OCI-LY1 (cell line): ENCODE results near the gene PIGC.

Experiments
- H2AFZ ChIP-seq: fragments of 200-600 bp; sonication (generic), shearing (Covaris generic); 2 replicates; pipeline ENCODE4 v1.6.0; 2014; ENCODE audit warnings: antibody characterized with exemption, mild to moderate bottlenecking, low read length
- H3F3A ChIP-seq: fragments of 200-600 bp; sonication (generic), shearing (Covaris generic); 2 replicates; pipeline ENCODE4 v1.6.0; 2014; ENCODE audit warnings: mild to moderate bottlenecking, antibody characterized with exemption, low read length, moderate library complexity; ENCODE audit not compliant: insufficient read depth
- H3K27ac ChIP-seq: fragments of 200-600 bp; sonication (generic); 2 replicates; pipeline ENCODE4 v1.5.1; 2014; ENCODE audit warnings: low read length, mixed run types, mild to moderate bottlenecking, low read depth; ENCODE audit not compliant: poor library complexity, severe bottlenecking
- H3K27me3 ChIP-seq: fragments of 200-600 bp; sonication (generic); 2 replicates; pipeline ENCODE4 v1.6.0; 2014; ENCODE audit warnings: antibody characterized with exemption, mild to moderate bottlenecking, low read length, moderate library complexity; ENCODE audit not compliant: insufficient read depth
- H3K36me3 ChIP-seq: fragments of 200-600 bp; sonication (generic); 2 replicates; pipeline ENCODE4 v1.6.1; 2014; ENCODE audit warnings: mild to moderate bottlenecking, antibody characterized with exemption, low read length, moderate library complexity, mixed read lengths; ENCODE audit not compliant: insufficient read depth
- H3K4me1 ChIP-seq: fragments of 200-600 bp; sonication (generic); 2 replicates; pipeline ENCODE4 v1.5.1; 2014; ENCODE audit warnings: mild to moderate bottlenecking, low read length, moderate library complexity; ENCODE audit not compliant: insufficient read depth, severe bottlenecking
- H3K4me2 ChIP-seq: fragments of 200-600 bp; sonication (generic), shearing (Covaris generic); 2 replicates; pipeline ENCODE4 v1.6.1; 2014; ENCODE audit warnings: low read length
- H3K4me3 ChIP-seq: fragments of 200-600 bp; sonication (generic); 2 replicates; pipeline ENCODE4 v1.5.1; 2014; ENCODE audit warnings: low read length, low read depth, mild to moderate bottlenecking, mixed read lengths; ENCODE audit not compliant: poor library complexity, severe bottlenecking
- H3K79me2 ChIP-seq: fragments of 200-600 bp; shearing (Covaris generic); 2 replicates; pipeline ENCODE4 v1.6.1; 2016; ENCODE audit warnings: mixed run types, low read length, mixed read lengths; ENCODE audit not compliant: insufficient read depth
- H3K9ac ChIP-seq: fragments of 200-600 bp; sonication (generic), shearing (Covaris generic); 2 replicates; pipeline ENCODE4 v1.6.1; 2014; ENCODE audit warnings: mild to moderate bottlenecking, low read length, mixed read lengths
- H3K9me2 ChIP-seq: fragments of 200-600 bp; sonication (generic), shearing (Covaris generic); 2 replicates; pipeline ENCODE4 v1.6.1; 2014; ENCODE audit warnings: low read depth, mild to moderate bottlenecking, low read length, mixed read lengths
- H3K9me3 ChIP-seq: fragments of 200-600 bp; shearing (Covaris generic); 2 replicates; pipeline ENCODE4 v1.6.1; 2014; ENCODE audit warnings: low read length, mixed read lengths
- H4K20me1 ChIP-seq: fragments of 200-600 bp; sonication (generic), shearing (Covaris generic); 2 replicates; pipeline ENCODE4 v1.6.0; 2016; ENCODE audit warnings: mild to moderate bottlenecking, low read length; ENCODE audit not compliant: insufficient read depth
- EZH2 ChIP-seq: fragments of 200-600 bp; sonication (generic), shearing (Covaris generic); IDR thresholded peaks from 2 replicates; pipeline ENCODE4 v1.8.0; 2017; ENCODE audit warnings: borderline replicate concordance, mixed run types, mild to moderate bottlenecking, antibody characterized with exemption, low read length, moderate library complexity, mixed read lengths
- TF ChIP-seq, protein P1 (sequence below): fragments of 200-600 bp; sonication (generic), shearing (Covaris generic); IDR thresholded peaks from 2 replicates; pipeline ENCODE4 v1.5.1; 2017; ENCODE audit warnings: mild to moderate bottlenecking, antibody characterized with exemption, low read length, moderate library complexity, mixed read lengths

PIGC gene

GRCh38 chr1:172467446-172467845, 23.6 kb upstream of the PIGC start:
- Histone ChIP-seq H3K9me2 (no peaks in the 10 kb centered on the region), H3K4me1 (no peaks in the 10 kb centered on the region), H3K27ac (no peak overlapping the region), H3K4me3 (no peak overlapping the region), H3K27me3 (no peaks in the 10 kb centered on the region), H3K36me3 (no peaks in the 10 kb centered on the region), H3K9ac (no peak overlapping the region), H4K20me1 (no peaks in the 10 kb centered on the region), H3F3A (no peaks in the 10 kb centered on the region), H3K79me2 (no peaks in the 10 kb centered on the region), H3K9me3 (no peaks in the 10 kb centered on the region), H2AFZ (no peak overlapping the region), H3K4me2 (no peak overlapping the region)
- no peak for TF ChIP-seq EZH2
- TF ChIP-seq, protein P1, sequence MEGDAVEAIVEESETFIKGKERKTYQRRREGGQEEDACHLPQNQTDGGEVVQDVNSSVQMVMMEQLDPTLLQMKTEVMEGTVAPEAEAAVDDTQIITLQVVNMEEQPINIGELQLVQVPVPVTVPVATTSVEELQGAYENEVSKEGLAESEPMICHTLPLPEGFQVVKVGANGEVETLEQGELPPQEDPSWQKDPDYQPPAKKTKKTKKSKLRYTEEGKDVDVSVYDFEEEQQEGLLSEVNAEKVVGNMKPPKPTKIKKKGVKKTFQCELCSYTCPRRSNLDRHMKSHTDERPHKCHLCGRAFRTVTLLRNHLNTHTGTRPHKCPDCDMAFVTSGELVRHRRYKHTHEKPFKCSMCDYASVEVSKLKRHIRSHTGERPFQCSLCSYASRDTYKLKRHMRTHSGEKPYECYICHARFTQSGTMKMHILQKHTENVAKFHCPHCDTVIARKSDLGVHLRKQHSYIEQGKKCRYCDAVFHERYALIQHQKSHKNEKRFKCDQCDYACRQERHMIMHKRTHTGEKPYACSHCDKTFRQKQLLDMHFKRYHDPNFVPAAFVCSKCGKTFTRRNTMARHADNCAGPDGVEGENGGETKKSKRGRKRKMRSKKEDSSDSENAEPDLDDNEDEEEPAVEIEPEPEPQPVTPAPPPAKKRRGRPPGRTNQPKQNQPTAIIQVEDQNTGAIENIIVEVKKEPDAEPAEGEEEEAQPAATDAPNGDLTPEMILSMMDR: no peak

- Histone ChIP-seq H3K36me3 (no peaks in the 10 kb centered on the region), H3K4me2 (no peak overlapping the region), H2AFZ (no peak overlapping the region)
Measured at GRCh38 chr1:172466795-172467407, 23.0 kb upstream of the PIGC start.

GRCh38 chr1:172465617-172466016, 21.7 kb upstream of the PIGC start:
- Histone ChIP-seq H4K20me1 (no peaks in the 10 kb centered on the region), H3K9ac (no peak overlapping the region), H3K4me1 (no peaks in the 10 kb centered on the region), H3K79me2 (no peaks in the 10 kb centered on the region), H2AFZ (no peak overlapping the region), H3K36me3 (no peaks in the 10 kb centered on the region), H3K4me2 (no peak overlapping the region), H3K27me3 (no peaks in the 10 kb centered on the region), H3K27ac (no peak overlapping the region), H3K4me3 (no peak overlapping the region), H3K9me2 (no peaks in the 10 kb centered on the region), H3F3A (no peaks in the 10 kb centered on the region), H3K9me3 (no peaks in the 10 kb centered on the region)
- TF ChIP-seq EZH2: no peak
- TF ChIP-seq, protein P1: no peak

More at GRCh38 chr1:172466795-172467407, 23.0 kb upstream of the PIGC start:
- H4K20me1 ChIP-seq: no peaks in the 10 kb centered on the region
- no peaks in the 10 kb centered on the region for H3K27me3 ChIP-seq
- H3K4me1 ChIP-seq: no peaks in the 10 kb centered on the region
- no peaks in the 10 kb centered on the region for H3K79me2 ChIP-seq
- no peaks in the 10 kb centered on the region for H3K9me2 ChIP-seq
- no peak overlapping the region for H3K27ac ChIP-seq
- TF ChIP-seq, protein P1: no peak
- TF ChIP-seq EZH2: no peak
- H3F3A ChIP-seq: no peaks in the 10 kb centered on the region
- H3K9me3 ChIP-seq: no peaks in the 10 kb centered on the region
- no peak overlapping the region for H3K9ac ChIP-seq
- no peak overlapping the region for H3K4me3 ChIP-seq
